GM12891 (cell line): ENCODE data around the gene GFPT1.

Experiments used
- POLR2A ChIP-seq: IDR thresholded peaks from 2 replicates; pipeline ENCODE4 v1.6.1; 2011; ENCODE audit warnings: low read depth, low read length, control low read depth
- POLR2AphosphoS5 ChIP-seq: IDR thresholded peaks from 2 replicates; pipeline ENCODE4 v1.6.1; 2011; ENCODE audit warnings: low read depth, low read length, control low read depth

DNA sequence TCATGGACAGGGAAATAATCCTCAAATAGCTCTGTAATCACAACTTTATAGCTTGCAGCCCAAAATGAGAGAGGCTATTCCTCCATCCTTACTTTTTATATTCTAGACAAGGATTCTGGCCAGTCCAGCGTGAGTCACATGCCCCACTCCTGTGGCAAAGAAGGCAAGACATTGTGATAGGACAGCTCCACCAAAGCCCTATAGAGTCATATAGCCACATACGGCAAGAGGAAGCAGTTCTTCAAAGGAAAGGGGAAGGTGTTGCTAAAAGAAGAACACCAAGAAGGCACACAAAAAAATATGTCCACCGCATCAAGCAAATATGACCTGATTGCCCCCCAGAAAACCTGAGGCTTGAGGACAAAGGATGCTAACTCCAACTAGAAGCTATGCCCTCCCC, 3.4 kb upstream of the GFPT1 start:
- TF ChIP-seq POLR2A (no peak), POLR2AphosphoS5 (no peak)
